ENCODE measurements around the gene RXRA.

Gene RXRA

DNA sequence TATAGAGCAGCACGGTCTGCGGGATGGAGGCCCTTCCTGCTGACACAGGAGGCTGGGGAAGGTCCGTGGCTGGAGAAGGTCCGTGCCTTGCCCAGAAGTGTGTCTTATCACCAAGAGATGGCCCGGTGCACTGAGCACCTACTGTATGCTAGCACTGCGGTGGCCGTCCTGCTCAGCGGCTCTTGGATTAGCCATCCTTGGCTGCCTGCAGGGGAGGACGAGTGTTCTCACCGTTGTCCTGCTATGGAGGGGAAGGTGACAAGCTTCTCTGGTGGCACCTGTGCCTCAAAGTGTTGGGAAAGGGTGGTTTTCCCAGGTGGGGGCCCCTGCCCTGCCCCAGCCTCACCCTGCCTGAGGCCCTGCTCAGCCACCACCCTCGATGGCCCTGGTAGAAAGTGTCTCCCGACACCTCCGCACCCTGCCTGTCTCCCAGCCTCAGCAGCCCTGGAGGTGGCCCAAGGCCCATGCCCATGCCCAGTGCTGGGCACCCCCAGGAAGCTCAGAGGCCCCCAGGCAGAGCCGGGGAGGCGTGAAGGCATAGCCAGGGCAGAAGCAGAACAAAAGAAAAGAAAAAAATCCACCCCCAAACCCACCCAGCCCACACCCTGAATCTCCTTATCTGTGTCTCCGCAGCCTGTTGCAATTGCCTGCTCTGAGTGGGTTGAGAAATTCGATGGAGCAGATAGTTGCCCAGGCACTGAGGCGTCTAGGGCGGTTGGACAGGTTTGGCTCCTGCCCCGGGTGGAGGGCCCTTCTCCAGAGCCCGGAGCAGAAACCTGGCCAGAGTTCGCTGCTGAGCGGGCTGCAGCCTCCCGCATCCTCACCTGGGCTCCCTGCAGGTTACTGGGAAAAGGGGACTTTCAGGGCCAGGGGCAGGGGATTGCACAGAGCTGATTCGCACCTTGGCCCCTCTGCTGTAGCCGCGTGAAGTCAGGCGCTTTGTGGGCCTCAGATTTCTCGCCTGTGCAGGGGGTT is 30.5 kb downstream of the RXRA start:
- POLR2A ChIA-PET: no interaction called here
- CTCF ChIA-PET: no interaction called here
- no peak for TF ChIP-seq ZNF384 (IDR thresholded peaks at IDR 0.05)
- no peak for TF ChIP-seq SP1 (IDR thresholded peaks at IDR 0.05)
- no peak for TF ChIP-seq FOXA1 (IDR thresholded peaks at IDR 0.05)
- TF ChIP-seq, protein P1, sequence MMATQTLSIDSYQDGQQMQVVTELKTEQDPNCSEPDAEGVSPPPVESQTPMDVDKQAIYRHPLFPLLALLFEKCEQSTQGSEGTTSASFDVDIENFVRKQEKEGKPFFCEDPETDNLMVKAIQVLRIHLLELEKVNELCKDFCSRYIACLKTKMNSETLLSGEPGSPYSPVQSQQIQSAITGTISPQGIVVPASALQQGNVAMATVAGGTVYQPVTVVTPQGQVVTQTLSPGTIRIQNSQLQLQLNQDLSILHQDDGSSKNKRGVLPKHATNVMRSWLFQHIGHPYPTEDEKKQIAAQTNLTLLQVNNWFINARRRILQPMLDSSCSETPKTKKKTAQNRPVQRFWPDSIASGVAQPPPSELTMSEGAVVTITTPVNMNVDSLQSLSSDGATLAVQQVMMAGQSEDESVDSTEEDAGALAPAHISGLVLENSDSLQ (IDR thresholded peaks at IDR 0.05): no peak
- TF ChIP-seq TARDBP (IDR thresholded peaks at IDR 0.05): no peak
- no peak for DNase-seq (ENCODE audit: extremely low spot score)

- DNase-seq (ENCODE audit: extremely low spot score): no peak
- TF ChIP-seq, protein P1 (IDR thresholded peaks at IDR 0.05): no peak
- no peak for TF ChIP-seq ELF4 (IDR thresholded peaks at IDR 0.05)
- TF ChIP-seq FOXM1 (IDR thresholded peaks at IDR 0.05; ENCODE audit: borderline replicate concordance): no peak
- no peak for TF ChIP-seq BHLHE40 (IDR thresholded peaks at IDR 0.05; ENCODE audit: borderline replicate concordance)
- no peak for TF ChIP-seq HDGF (IDR thresholded peaks at IDR 0.05; ENCODE audit: borderline replicate concordance)
- TF ChIP-seq TARDBP (IDR thresholded peaks at IDR 0.05): no peak
- no peak for TF ChIP-seq FOXK2 (IDR thresholded peaks at IDR 0.05)
- TF ChIP-seq ARNT (IDR thresholded peaks at IDR 0.05): no peak
- no peak for TF ChIP-seq L3MBTL2 (conservative IDR thresholded peaks at IDR 0.05)
- TF ChIP-seq LEF1 (IDR thresholded peaks at IDR 0.05; ENCODE audit: borderline replicate concordance): no peak
- TF ChIP-seq SP1 (IDR thresholded peaks at IDR 0.05): no peak
- TF ChIP-seq NFRKB (IDR thresholded peaks at IDR 0.05): no peak
- no peak for TF ChIP-seq SUZ12 (IDR thresholded peaks at IDR 0.05)
- no peak for TF ChIP-seq CTBP1 (IDR thresholded peaks at IDR 0.05; ENCODE audit: borderline replicate concordance)
- CTCF ChIA-PET: no interaction called here
- POLR2A ChIA-PET: no interaction called here
These were observed 31.4 kb downstream of the RXRA start for GRCh38 chr9:134357631-134358025.

GRCh38 chr9:134358026-134358661 is 31.9 kb downstream of the RXRA start:
- DNase-seq (ENCODE audit: extremely low spot score): no peak
- CTCF ChIA-PET: interaction anchor here (0.5 kb wide), 1 partner anchor 1027 kb away, joined by 5 read pairs; no protein-coding TSS in a partner anchor
- POLR2A ChIA-PET: no interaction called here
- TF ChIP-seq BHLHE40 (IDR thresholded peaks at IDR 0.05; ENCODE audit: borderline replicate concordance): no peak
- TF ChIP-seq LEF1 (IDR thresholded peaks at IDR 0.05; ENCODE audit: borderline replicate concordance): no peak
- no peak for TF ChIP-seq ARNT (IDR thresholded peaks at IDR 0.05)
- no peak for TF ChIP-seq ELF4 (IDR thresholded peaks at IDR 0.05)
- no peak for TF ChIP-seq CTBP1 (IDR thresholded peaks at IDR 0.05; ENCODE audit: borderline replicate concordance)
- no peak for TF ChIP-seq HDGF (IDR thresholded peaks at IDR 0.05; ENCODE audit: borderline replicate concordance)
- TF ChIP-seq SUZ12 (IDR thresholded peaks at IDR 0.05): no peak
- no peak for TF ChIP-seq FOXA1 (IDR thresholded peaks at IDR 0.05)
- TF ChIP-seq NFRKB (IDR thresholded peaks at IDR 0.05): no peak
- no peak for TF ChIP-seq L3MBTL2 (conservative IDR thresholded peaks at IDR 0.05)
- TF ChIP-seq FOXK2 (IDR thresholded peaks at IDR 0.05): no peak
- no peak for TF ChIP-seq ZNF384 (IDR thresholded peaks at IDR 0.05)
- TF ChIP-seq SP1 (IDR thresholded peaks at IDR 0.05): no peak
- TF ChIP-seq, protein P1 (IDR thresholded peaks at IDR 0.05): no peak
- TF ChIP-seq TARDBP (IDR thresholded peaks at IDR 0.05): no peak
- no peak for TF ChIP-seq FOXM1 (IDR thresholded peaks at IDR 0.05; ENCODE audit: borderline replicate concordance)

GRCh38 chr9:134358662-134359319 is 32.5 kb downstream of the RXRA start:
- TF ChIP-seq CTBP1 (IDR thresholded peaks at IDR 0.05; ENCODE audit: borderline replicate concordance) (no peak), FOXK2 (IDR thresholded peaks at IDR 0.05) (no peak), ARNT (IDR thresholded peaks at IDR 0.05) (no peak), BHLHE40 (IDR thresholded peaks at IDR 0.05; ENCODE audit: borderline replicate concordance) (no peak), SUZ12 (IDR thresholded peaks at IDR 0.05) (no peak), TARDBP (IDR thresholded peaks at IDR 0.05) (no peak), SP1 (IDR thresholded peaks at IDR 0.05) (no peak), LEF1 (IDR thresholded peaks at IDR 0.05; ENCODE audit: borderline replicate concordance) (no peak)
- TF ChIP-seq, protein P1 (IDR thresholded peaks at IDR 0.05): no peak
- ChIA-PET CTCF (interaction anchor here (0.5 kb wide), 1 partner anchor 1026 kb away, joined by 5 read pairs; no protein-coding TSS in a partner anchor), POLR2A (no interaction called here)
- no peak for DNase-seq (ENCODE audit: extremely low spot score)
